ENCODE results near the gene P2RX7. TPM values are rescaled to one million over a fixed set of nuclear protein-coding genes. Genes with fewer than 3 reads are reported as not detected.

The P2RX7 gene
- total RNA-seq, 1 experiment from 2014 or later, result 0.55 TPM

- peaks cover 17% of the 10 kb centered on the region for H3K4me1 Mint-ChIP-seq
- ATAC-seq, result peak; percentile 96
These were observed 37.0 kb upstream of the P2RX7 start for GRCh38 chr12:121095544-121096198.

GRCh38 chr12:121096199-121096798 is 36.4 kb upstream of the P2RX7 start:
- H3K27ac Mint-ChIP-seq, result no peak overlapping the region
- DNase-seq (ENCODE audit: low spot score), result no peak
- no peak overlapping the region for H3K4me3 Mint-ChIP-seq
- ATAC-seq, result no peak
- TF ChIP-seq ZNF232 (CRISPR knock-in tag; IDR thresholded peaks at IDR 0.05) (no peak), ZNF423 (CRISPR knock-in tag; IDR thresholded peaks at IDR 0.05) (no peak), MYBL2 (CRISPR knock-in tag; IDR thresholded peaks at IDR 0.05) (no peak), CBFB (CRISPR knock-in tag; IDR thresholded peaks at IDR 0.05; ENCODE audit: low read depth) (no peak), SOX15 (CRISPR knock-in tag; IDR thresholded peaks at IDR 0.05) (no peak), RELA (CRISPR knock-in tag; IDR thresholded peaks at IDR 0.05; ENCODE audit: borderline replicate concordance) (no peak), ETV6 (CRISPR knock-in tag; IDR thresholded peaks at IDR 0.05) (no peak), ZNF396 (CRISPR knock-in tag; IDR thresholded peaks at IDR 0.05; ENCODE audit: borderline replicate concordance) (no peak), ZNF671 (CRISPR knock-in tag; IDR thresholded peaks at IDR 0.05) (no peak), GRHL2 (CRISPR knock-in tag; IDR thresholded peaks at IDR 0.05; ENCODE audit: insufficient replicate concordance, severe bottlenecking) (no peak)
- ChIA-PET CTCF (interaction anchor here (0.6 to 3.0 kb wide), 15 partner anchors 9 to 495 kb away, joined by 3 to 18 read pairs (median 5); partner anchors contain the start of gene P2RX7), POLR2A (no interaction called here)
- peaks cover 26% of the 10 kb centered on the region for H3K27me3 Mint-ChIP-seq (ENCODE audit: low read depth)
- peaks cover 11% of the 10 kb centered on the region for H3K4me1 Mint-ChIP-seq
- peaks cover 18% of the 10 kb centered on the region for H3K9me3 Mint-ChIP-seq
- H3K36me3 Mint-ChIP-seq, result no peaks in the 10 kb centered on the region

More at GRCh38 chr12:121095544-121096198, 37.0 kb upstream of the P2RX7 start:
- DNase-seq (ENCODE audit: low spot score), result peak; percentile 83
- Mint-ChIP-seq H3K27me3 (ENCODE audit: low read depth) (peaks cover 29% of the 10 kb centered on the region), H3K27ac (no peak overlapping the region), H3K9me3 (peaks cover 17% of the 10 kb centered on the region), H3K36me3 (no peaks in the 10 kb centered on the region), H3K4me3 (peak overlapping the region; percentile 62)
- ChIA-PET CTCF (interaction anchor here (0.6 to 3.0 kb wide), 15 partner anchors 9 to 495 kb away, joined by 3 to 18 read pairs (median 5); partner anchors contain the start of gene P2RX7), POLR2A (no interaction called here)
- TF ChIP-seq MAX (CRISPR knock-in tag; IDR thresholded peaks at IDR 0.05) (0 out of 2 replicates have a peak, but pooled peaks have one; percentile 42), NR3C1 (CRISPR knock-in tag; conservative IDR thresholded peaks at IDR 0.05; ENCODE audit: low read depth) (no peak), NFE2L1 (CRISPR knock-in tag; IDR thresholded peaks at IDR 0.05) (0 out of 2 replicates have a peak, but pooled peaks have one; percentile 38), FOXP1 (CRISPR knock-in tag; IDR thresholded peaks at IDR 0.05; ENCODE audit: borderline replicate concordance) (peak; percentile 50; the same call in 1 of the 2 replicates), ARID4B (CRISPR knock-in tag; IDR thresholded peaks at IDR 0.05; ENCODE audit: borderline replicate concordance) (no peak), CTCF (IDR thresholded peaks at IDR 0.05) (peak; percentile 58)
